Tibial artery (tissue), 4 donors: ENCODE results near the gene STAT3.
A peak's percentile ranks its signal among the peaks of the same experiment; 100 is the strongest.

Experiments used
- DNase-seq, 2 donors: peaks; one replicate each; pipeline ENCODE4 v3.0.0-alpha.2; 2019
- H3K27ac ChIP-seq, 2 donors: fragments of 200-600 bp; sonication (generic) in 1 of 2; 1 replicate in 1 of 2; 2 replicates in 1 of 2; pipeline ENCODE4 v1.5.1; 2018 to 2019; ENCODE audit warnings: mild to moderate bottlenecking in 1 of 2
- H3K27me3 ChIP-seq, 2 donors: fragments of 200-600 bp; sonication (generic) in 1 of 2; one replicate each; pipeline versions ENCODE4 v1.5.1 to v1.6.0; 2016 to 2019
- H3K36me3 ChIP-seq, 3 donors: fragments of 200-600 bp; sonication (generic) in 2 of 3; one replicate each; pipeline ENCODE4 v1.5.1; 2016 to 2019; ENCODE audit warnings: mild to moderate bottlenecking in 2 of 3
- H3K4me1 ChIP-seq, 4 donors: fragments of 200-600 bp; sonication (generic) in 2 of 4; 1 replicate in 3 of 4; 2 replicates in 1 of 4; pipeline ENCODE4 v1.5.1; 2016 to 2019
- H3K4me3 ChIP-seq, 2 donors: fragments of 200-600 bp; sonication (generic) in 1 of 2; 1 replicate in 1 of 2; 2 replicates in 1 of 2; pipeline ENCODE4 v1.5.1; 2018 to 2019; ENCODE audit warnings: mild to moderate bottlenecking in 2 of 2
- H3K9me3 ChIP-seq, 3 donors: fragments of 200-600 bp; sonication (generic) in 1 of 3; one replicate each; pipeline ENCODE4 v1.5.1; 2016 to 2019
- intact Hi-C: fragments of 100-400 bp; cut with DNase I; formaldehyde crosslinking; loops from one replicate; pipeline ENCODE4 v1.15.0; 2023; ENCODE audit warnings: low total_unique reads
- TF ChIP-seq, protein P1 (sequence below), 2 experiments: fragments of 200-600 bp in 1 of 2; fragments of 450-650 bp in 1 of 2; IDR thresholded peaks; one replicate each; pipeline ENCODE4 v1.5.1; 2017 to 2019; ENCODE audit warnings: antibody characterized with exemption in 2 of 2, mild to moderate bottlenecking in 1 of 2, moderate library complexity in 1 of 2

Gene STAT3

DNA sequence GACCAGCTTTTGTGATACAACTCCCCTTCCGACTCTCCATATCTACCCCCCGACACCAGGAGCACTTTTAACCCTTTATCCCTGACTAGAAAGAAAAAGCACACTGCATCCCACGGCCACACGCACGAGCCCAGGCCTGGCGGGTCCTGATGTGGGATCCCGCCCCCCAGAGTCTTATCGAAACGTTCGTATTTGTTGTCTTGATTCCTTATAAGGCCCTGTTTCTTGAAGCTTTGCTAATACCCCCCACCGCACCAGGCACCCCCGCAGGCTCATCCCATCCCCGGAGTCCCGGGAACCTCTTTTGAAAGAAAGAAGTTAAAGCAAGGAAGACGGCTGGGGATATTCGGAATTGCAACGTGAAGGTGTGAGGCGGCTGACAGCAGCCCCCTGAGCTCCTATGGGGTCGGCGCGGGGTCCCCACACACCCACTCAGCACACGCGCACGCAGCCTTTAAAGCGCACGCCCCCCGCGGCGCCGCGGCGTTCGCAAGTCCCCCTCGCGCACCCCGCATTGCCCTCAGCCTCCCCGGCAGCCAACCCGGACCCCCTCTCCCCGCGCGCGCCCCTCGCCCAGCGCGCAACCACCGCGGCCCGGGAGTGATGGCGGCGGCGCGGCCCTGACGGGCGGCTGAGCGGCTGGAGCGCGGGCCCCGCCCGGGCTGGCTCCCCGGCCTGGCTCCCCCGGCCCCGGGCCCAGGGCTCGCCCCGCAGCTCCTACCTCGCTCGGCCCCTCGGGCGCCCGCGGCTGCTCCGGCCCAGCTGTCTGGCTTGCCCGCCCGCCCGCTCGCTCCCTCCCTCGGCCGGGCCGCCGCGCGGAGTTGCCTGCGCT lies 112.5 kb downstream of the STAT3 start:
- DNase-seq = no peak
- peak overlapping the region; percentile 77 to 94 for H3K4me3 ChIP-seq
- H3K4me1 ChIP-seq = peaks cover 0 to 39% (median 10%) of the 10 kb centered on the region in 4 donors
- no peaks in the 10 kb centered on the region for H3K27me3 ChIP-seq
- intact Hi-C loops = no loop called here
- H3K9me3 ChIP-seq = no peaks in the 10 kb centered on the region
- H3K27ac ChIP-seq = peak overlapping the region; percentile 90 to 96
- TF ChIP-seq, protein P1, sequence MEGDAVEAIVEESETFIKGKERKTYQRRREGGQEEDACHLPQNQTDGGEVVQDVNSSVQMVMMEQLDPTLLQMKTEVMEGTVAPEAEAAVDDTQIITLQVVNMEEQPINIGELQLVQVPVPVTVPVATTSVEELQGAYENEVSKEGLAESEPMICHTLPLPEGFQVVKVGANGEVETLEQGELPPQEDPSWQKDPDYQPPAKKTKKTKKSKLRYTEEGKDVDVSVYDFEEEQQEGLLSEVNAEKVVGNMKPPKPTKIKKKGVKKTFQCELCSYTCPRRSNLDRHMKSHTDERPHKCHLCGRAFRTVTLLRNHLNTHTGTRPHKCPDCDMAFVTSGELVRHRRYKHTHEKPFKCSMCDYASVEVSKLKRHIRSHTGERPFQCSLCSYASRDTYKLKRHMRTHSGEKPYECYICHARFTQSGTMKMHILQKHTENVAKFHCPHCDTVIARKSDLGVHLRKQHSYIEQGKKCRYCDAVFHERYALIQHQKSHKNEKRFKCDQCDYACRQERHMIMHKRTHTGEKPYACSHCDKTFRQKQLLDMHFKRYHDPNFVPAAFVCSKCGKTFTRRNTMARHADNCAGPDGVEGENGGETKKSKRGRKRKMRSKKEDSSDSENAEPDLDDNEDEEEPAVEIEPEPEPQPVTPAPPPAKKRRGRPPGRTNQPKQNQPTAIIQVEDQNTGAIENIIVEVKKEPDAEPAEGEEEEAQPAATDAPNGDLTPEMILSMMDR (IDR thresholded peaks at IDR 0.05) = no peak
- H3K36me3 ChIP-seq = no peaks in the 10 kb centered on the region

DNA sequence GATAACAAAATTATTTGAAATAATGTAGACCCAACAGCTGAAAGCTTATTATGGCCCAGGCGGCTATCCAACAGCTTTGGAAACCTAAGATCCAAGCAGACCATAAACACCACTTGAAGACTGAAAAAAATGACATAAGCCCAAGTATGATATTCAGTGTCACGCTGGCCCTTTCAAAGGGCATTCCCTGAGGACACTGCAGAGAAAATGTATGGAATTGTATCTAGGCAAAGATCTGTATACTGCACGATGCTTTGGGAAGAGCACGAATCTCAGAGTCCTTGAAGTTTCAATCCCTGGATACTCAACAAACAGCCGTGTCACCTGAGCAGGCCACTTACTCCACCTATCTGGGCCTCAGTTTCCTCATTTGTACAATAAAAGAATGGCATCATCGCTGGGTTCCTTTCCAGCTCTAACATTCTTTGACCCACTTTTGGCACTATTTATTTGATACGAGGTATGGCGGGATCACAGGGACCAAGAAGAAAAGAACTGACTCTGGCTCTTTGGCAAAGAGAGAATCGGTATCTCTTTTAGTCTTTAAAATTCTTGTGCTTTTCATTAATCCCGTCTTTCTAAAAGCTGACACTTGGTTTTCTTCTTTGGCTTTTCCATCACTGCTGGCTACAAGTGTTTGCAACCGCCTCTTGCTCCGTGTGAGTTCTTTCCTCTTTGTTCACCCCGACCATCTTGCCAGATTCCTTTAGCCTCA lies 113.3 kb downstream of the STAT3 start:
- peak overlapping the region; percentile 90 to 96 for H3K27ac ChIP-seq
- intact Hi-C loops = no loop called here

DNA sequence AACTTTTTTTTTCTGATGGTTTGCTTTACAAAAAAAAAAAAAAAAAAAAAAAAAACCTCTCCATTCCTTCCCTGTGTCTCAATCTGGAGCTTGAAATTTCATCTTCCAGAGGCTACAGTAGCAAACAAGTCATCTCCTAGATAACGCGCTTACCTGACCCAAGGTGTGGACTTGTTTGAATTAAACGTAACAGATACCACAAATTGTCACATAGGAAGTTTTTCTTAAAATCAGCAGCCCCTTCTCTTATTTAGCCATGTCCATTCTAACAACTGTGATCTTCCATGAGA lies 114.0 kb downstream of the STAT3 start:
- Histone ChIP-seq H3K36me3 (no peaks in the 10 kb centered on the region), H3K27me3 (no peaks in the 10 kb centered on the region), H3K4me1 (peaks cover 0 to 46% (median 10%) of the 10 kb centered on the region in 4 donors), H3K4me3 (no peak overlapping the region), H3K9me3 (no peaks in the 10 kb centered on the region), H3K27ac (no peak overlapping the region)
- intact Hi-C loops = no loop called here
- TF ChIP-seq, protein P1 (IDR thresholded peaks at IDR 0.05) = no peak
- no peak for DNase-seq

More for the DNA sequence above, 113.3 kb downstream of the STAT3 start:
- Histone ChIP-seq H3K36me3 (no peaks in the 10 kb centered on the region), H3K4me3 (peak overlapping the region; percentile 77 to 94), H3K27me3 (no peaks in the 10 kb centered on the region), H3K4me1 (peaks cover 0 to 44% (median 10%) of the 10 kb centered on the region in 4 donors), H3K9me3 (no peaks in the 10 kb centered on the region)
- TF ChIP-seq, protein P1 (IDR thresholded peaks at IDR 0.05) = no peak
- no peak for DNase-seq

DNA sequence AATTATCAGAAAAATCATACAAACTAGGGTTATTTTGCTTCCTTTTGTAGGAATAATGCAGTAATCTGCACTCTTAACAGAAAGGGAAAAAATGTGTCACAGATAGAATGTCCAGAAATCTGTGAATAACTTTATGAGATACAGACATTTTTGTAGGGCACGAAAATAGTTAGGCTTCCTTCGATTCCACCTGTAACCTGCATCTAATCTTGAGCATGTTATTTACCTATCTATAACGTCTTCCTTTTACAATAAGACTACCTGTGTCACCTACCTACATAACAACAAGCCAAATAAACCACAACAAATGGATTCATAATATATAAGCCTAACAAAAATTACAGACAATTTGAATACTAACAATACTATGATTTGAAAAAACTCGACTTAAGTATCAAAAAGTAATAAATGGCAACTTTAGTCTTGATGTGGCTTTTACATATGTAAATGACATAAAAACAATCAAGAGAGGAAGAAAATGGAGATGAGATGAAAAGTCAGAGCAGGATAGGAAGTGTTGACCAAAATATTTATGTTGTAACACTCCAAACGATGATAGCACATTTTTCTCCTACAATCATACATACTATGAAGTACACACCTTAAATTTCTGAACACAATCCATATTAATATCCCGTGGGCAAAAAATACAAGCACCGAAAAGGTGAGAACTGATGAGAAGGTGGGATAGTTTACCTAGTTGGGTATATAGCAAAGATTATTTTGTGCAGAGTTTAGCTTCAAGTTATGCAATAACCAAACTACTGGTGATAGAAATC lies 114.6 kb downstream of the STAT3 start:
- Histone ChIP-seq H3K4me3 (no peak overlapping the region), H3K27ac (no peak overlapping the region), H3K4me1 (peaks cover 0 to 46% (median 10%) of the 10 kb centered on the region in 4 donors)

More for the DNA sequence above, 114.6 kb downstream of the STAT3 start:
- Histone ChIP-seq H3K36me3 (no peaks in the 10 kb centered on the region), H3K27me3 (no peaks in the 10 kb centered on the region), H3K9me3 (no peaks in the 10 kb centered on the region)
- DNase-seq = no peak
- TF ChIP-seq, protein P1 (IDR thresholded peaks at IDR 0.05) = no peak
- intact Hi-C loops = no loop called here
